HepG2 (cell line): Measurements from ENCODE around the gene NRL.

Experiments used
- CEBPB ChIP-seq: IDR thresholded peaks from 2 replicates; pipeline ENCODE4 v1.6.1; 2011; ENCODE audit warnings: low read depth, low read length, improper control_type of control experiment, borderline replicate concordance
- CTCF ChIP-seq: sonication (generic); formaldehyde crosslinking; IDR thresholded peaks from 2 replicates; pipeline ENCODE4 v1.5.0; 2020; ENCODE audit warnings: mild to moderate bottlenecking, missing genetic modification reagents, moderate library complexity
- NFIC ChIP-seq: IDR thresholded peaks from 2 replicates; pipeline ENCODE4 v1.6.1; 2012; ENCODE audit warnings: mild to moderate bottlenecking, low read length, inconsistent platforms
- POLR2A ChIP-seq, 2 experiments: IDR thresholded peaks; 2 replicates each; pipeline ENCODE4 v1.6.1; 2011; ENCODE audit warnings: low read depth in 2 of 2, low read length in 2 of 2, mild to moderate bottlenecking in 1 of 2, moderate library complexity in 1 of 2; ENCODE audit not compliant: insufficient read depth in 1 of 2
- RXRA ChIP-seq: sonication (generic); formaldehyde crosslinking; IDR thresholded peaks from 2 replicates; pipeline ENCODE4 v1.5.1; 2020; ENCODE audit warnings: missing genetic modification reagents
- SRF ChIP-seq: IDR thresholded peaks from 2 replicates; pipeline ENCODE4 v1.6.1; 2011; ENCODE audit warnings: mild to moderate bottlenecking, low read depth, low read length, moderate library complexity
- XRCC5 ChIP-seq: fragments of 200-400 bp; formaldehyde crosslinking; optimal IDR thresholded peaks from 2 replicates; pipeline ENCODE3; 2017; ENCODE audit warnings: mild to moderate bottlenecking, low read length
- ZBTB33 ChIP-seq: sonication (generic); formaldehyde crosslinking; IDR thresholded peaks from 2 replicates; pipeline ENCODE4 v1.4.0; 2020; ENCODE audit warnings: missing genetic modification reagents
- ZNF281 ChIP-seq: sonication (generic); formaldehyde crosslinking; IDR thresholded peaks from 2 replicates; pipeline ENCODE4 v1.4.0; 2020; ENCODE audit warnings: missing genetic modification reagents, borderline replicate concordance
- ZNF660 ChIP-seq: sonication (generic); formaldehyde crosslinking; IDR thresholded peaks from 2 replicates; pipeline ENCODE4 v1.5.1; 2020; ENCODE audit warnings: mild to moderate bottlenecking, low read depth, missing genetic modification reagents, borderline replicate concordance
- ZNF772 ChIP-seq: sonication (generic); formaldehyde crosslinking; IDR thresholded peaks from 2 replicates; pipeline ENCODE4 v1.5.0; 2020; ENCODE audit warnings: mild to moderate bottlenecking, missing genetic modification reagents

GRCh38 chr14:24123424-24124417 is 9.0 kb upstream of the NRL start:
- TF ChIP-seq ZNF281 (CRISPR knock-in tag) (no peak), NFIC (no peak), CEBPB (no peak), ZNF660 (no peak), RXRA (CRISPR knock-in tag) (no peak), ZBTB33 (no peak), CTCF (CRISPR knock-in tag) (no peak), ZNF772 (CRISPR knock-in tag) (no peak), XRCC5 (no peak), SRF (no peak), POLR2A (IDR thresholded peaks at IDR 0.05; ENCODE audit: insufficient read depth in 1 of 2, low read depth in 2 of 2, low read length in 2 of 2) (no peak)
